Left kidney (tissue), 2 donors: ENCODE measurements around the gene GATA5. TPM values are rescaled to one million over a fixed set of nuclear protein-coding genes. Genes with fewer than 3 reads are reported as not detected.

Source experiments
- DNase-seq: peaks from one replicate; pipeline ENCODE4 v3.0.0-alpha.2; 2013
- polyA plus RNA-seq: library from polyadenylated mRNA; unstranded; fragments of 120-200 nt; gene quantifications from one replicate; pipeline ENCODE4 v1.2.1, GENCODE V29; 2013; ENCODE audit not compliant: insufficient read length

GATA5 gene
- polyA plus RNA-seq, 1 donor: 6.9 TPM

DNA sequence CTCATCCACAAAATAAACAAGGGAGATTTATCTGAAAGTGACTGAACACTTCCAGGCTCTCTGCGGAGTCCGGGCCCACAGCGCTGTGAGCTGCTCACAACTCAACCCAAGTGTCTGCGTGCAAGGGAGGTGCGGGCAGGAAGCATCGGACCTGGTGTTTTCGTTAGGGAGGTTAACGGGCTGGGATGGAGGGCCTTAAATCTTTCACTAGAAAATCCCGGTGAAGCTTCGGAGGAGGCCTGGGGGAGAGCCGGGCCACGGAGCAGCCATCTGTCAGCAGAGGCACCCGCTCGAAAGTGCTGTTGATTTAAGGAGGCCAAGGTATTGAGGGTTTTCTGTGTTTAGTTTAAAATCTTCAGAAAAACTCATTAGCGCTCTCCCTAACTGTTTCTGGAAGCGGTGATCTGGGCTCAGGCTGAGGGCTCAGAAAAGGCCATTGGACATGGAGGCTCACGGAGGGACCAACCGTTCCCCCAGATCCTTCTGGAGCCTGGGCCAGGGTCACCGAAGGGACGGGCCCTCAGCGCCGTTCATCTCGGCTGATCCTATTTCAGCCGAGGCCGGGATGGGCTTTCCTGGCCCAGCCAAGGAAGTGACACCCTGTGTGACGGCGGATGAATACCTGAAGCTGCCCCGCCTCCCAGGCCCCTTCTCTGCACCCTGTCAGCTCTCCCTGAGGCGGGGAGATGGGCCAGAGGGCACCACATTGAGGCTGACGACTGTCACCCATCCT lies 20.7 kb downstream of the GATA5 start:
- peak; percentile 77 for DNase-seq

DNA sequence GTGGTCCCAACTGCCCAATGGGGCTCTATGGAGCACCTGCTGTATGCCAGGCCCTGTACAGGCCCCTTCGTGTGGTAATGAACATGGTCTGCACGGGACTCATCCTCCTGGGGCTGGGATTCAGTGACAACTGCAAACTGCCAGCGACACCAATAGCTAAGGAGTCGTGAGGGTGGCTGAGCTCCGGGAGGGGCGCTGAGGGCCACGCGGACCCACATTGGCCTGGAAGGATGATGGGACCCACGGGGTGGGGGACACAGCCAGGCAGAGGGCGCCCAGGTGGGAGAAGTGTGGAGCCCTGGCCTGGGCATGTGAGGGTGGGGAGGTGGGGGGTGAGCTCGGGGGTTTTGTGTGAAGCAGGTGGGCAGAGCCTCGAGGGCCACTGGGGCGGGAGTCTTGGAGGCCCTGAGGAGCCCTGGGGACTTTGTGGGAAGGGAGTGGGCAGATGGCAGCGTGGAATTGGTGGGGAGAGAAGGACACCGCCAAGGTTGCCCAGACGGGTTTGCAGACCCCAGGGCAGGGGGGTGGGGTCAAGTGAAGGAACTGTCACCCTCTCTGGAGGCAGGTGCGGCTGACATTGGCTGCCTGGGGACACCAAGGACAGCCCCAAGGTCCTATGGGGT lies 22.5 kb downstream of the GATA5 start:
- no peak for DNase-seq

GRCh38 chr20:62452475-62453095 lies 23.2 kb downstream of the GATA5 start:
- no peak for DNase-seq

GRCh38 chr20:62451970-62452369 lies 23.8 kb downstream of the GATA5 start:
- DNase-seq: no peak

DNA sequence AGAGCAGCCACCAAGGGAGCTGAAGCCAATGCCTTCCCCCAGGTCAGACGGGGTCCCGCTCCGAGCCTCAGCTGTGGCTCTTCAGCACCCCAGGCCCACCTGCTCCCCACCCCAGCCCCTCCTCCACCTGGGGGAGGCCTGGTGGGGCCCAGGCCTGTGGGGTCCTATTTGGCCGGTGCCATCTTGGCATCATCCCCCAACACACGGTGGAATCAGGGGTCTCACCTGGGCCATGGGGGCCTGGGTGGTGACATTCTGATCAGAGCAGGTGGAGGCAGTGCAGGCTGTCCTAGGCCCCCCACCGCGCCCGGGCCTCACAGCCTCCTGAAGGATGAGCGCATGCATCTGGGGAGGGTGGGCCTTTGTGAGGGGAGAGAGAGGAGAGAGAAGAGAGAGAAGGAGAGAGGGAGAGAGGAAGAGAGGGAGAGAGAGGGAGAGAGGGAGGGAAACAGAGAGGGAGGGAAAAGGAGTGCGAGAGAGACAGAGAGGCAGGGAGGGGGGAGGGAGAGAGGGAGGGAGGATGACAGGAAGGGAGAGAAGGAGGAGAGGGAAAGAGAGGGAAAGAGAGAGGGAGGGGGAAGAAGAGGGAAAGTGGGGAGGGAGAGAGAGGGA lies 24.5 kb downstream of the GATA5 start:
- no peak for DNase-seq

GRCh38 chr20:62449951-62450691 lies 25.7 kb downstream of the GATA5 start:
- DNase-seq: no peak

DNA sequence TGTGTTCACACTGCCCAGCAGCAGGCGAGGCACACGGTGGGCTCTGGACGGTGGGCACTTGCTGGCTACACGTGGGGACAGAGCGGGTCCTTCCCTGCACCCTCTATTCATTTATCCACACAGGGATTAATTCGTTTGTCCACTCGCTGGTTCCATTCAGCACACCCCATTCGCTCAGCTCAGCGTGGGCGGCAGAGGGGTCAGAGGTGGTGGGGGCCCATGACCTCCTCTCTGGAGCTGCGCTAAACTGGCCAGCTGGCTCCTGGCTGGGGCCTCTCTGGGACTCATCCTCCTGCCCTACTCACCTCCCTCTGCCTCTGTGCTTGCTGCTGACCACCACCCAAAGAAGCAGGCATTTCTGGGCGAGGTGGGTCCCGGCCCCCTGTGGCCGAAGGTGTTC lies 27.0 kb downstream of the GATA5 start:
- no peak for DNase-seq

- DNase-seq: no peak
Measured at GRCh38 chr20:62448038-62448437, 27.8 kb downstream of the GATA5 start.

DNA sequence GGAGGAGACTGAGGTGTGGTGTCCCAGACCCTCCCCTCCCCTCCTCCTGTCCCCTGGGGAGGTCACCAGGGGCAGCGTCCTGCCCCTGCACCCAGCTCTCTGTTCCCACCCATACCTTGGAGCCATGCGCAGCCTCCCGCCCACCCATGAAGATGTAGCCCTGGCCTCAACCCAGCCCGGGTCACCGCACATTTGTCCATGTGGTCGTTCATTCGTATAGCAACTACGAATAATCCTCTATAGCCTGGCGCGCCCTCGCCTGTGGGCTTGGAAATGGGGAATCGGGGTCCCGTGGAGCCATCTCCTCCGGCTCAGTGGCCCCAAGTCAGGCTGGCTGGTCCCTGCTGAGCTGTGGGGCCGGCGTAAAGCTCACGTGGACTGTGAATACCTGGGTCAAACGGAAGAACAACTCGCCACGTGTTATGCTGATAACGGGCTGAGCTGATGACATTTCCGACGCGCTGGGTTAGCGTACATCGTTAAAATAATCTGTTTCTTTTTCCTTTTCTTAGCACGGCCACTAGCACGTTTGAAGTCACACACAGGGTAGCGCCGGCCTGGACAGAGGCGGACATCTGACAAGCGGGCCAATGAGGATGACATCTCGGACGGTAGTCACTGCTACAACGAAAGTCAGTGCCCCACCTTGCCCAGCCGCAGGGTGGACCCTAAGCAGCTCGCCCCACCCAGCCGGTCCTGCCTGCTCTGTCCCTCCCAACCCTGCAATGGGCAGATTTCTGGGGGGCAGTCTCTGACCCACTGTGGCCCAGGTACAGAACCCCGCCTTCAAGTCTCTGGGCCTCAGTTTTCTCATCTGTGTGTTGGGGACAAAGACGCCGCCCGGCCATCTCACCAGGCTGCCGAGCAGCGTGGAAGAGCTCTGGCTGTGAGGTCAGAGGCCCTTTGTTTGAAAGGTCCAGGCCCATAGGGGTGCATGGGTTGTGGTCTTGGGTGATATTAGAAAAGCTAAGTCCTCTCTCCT lies 28.6 kb downstream of the GATA5 start:
- DNase-seq: no peak

GRCh38 chr20:62446481-62446880 lies 29.3 kb downstream of the GATA5 start:
- no peak for DNase-seq

- no peak for DNase-seq
Measured at GRCh38 chr20:62445553-62446340, 30.0 kb downstream of the GATA5 start.

DNA sequence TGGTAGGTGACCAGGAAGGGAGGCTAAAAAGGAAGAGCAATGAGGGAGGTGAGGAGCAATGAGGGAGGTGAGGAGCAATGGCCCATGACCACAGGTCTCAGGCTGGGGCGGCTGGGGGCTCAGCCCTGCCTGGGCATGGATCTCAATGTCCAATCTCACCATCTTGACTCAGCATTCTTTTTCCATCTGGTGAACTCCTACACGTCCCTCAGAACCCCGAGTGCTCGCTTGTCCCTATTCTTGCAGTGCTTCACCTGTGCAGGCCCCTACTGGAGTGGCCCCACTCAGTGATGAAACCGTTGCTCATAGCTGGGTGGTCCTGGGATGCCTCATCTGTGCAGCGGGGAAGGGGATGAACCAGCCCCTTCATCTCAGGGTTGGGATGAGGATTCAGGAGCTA lies 31.5 kb downstream of the GATA5 start:
- DNase-seq: no peak

DNA sequence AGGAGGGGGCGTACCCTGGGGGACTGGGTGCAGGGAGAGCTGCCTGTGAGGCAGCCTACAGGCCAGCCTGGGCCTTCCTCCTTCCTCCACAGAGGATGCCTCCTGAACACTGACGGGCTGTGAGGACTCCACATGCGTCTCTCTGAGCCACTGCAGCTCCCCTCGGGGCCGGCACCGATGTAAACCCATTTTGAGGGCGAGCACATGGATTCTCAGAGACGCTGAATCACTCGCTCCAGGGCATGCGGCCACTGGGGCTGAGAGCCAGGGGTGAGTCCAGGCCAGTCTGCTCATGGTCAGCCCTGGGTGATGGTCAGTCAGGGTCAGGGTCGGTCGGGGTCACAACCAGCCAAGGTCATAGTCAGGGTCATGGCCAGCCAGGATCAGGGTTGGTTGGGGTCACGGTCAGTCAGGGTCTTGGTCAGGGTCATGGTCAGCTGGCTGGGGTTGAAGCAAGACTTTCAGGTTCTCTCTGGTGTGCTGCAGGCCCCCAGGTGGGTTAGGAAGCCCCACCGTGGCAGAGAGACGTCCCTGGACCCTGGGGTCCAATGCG lies 33.7 kb downstream of the GATA5 start:
- no peak for DNase-seq

DNA sequence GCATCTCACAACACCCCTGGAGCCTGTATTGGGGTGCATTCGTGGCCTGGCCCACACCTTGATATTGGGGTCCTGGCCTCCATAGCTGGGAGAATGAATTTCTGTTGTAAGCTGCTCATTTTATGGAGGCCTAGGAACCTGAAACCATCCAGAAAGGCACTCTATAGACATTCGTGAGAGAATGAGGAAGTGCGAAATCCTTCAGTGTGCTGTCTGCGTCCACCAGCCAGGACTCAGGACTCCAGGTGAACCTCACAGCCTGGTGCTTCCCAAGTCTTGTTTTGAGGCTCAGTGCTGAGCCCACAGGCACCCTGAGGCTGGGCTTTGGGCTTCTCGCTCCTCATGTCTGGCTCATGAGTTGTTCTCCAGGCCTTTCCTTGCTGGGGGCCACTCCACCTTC lies 36.6 kb downstream of the GATA5 start:
- no peak for DNase-seq

- no peak for DNase-seq
Measured at GRCh38 chr20:62437927-62438326, 37.9 kb downstream of the GATA5 start.

DNA sequence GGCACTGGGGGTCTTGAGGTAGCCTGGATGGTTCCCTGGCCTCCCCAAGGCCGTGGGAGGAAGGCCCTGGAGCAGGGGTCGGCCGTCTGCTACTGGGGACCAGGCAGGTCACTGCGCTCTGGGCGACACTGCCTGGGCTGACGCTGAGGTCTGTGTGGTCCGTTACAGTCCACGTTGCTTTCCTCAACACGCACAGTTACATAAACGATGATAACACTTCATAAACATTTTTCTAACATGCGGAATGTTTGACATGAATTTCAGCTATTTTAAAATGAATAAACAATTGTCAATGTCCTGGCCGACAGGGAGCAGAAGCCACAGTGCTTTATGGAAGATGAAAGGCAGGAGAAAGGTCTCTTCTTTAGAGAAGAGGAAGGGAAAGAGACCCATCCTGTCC lies 38.3 kb downstream of the GATA5 start:
- DNase-seq: no peak

GRCh38 chr20:62436692-62437091 lies 39.1 kb downstream of the GATA5 start:
- no peak for DNase-seq

GRCh38 chr20:62433658-62434497 lies 41.9 kb downstream of the GATA5 start:
- DNase-seq: no peak

- DNase-seq: no peak
Measured at GRCh38 chr20:62430866-62431447, 44.8 kb downstream of the GATA5 start.
